HepG2 (cell line): ENCODE measurements around the gene TOPBP1. TPM values are rescaled to one million over a fixed set of nuclear protein-coding genes. Genes with fewer than 3 reads are reported as not detected.

Experiments used
- BRD4 ChIP-seq: sonication (generic); formaldehyde crosslinking; IDR thresholded peaks from 2 replicates; pipeline ENCODE4 v1.4.0; 2020; ENCODE audit warnings: missing genetic modification reagents
- CBX2 ChIP-seq, 2 experiments: fragments of 200-600 bp in 1 of 2; sonication (generic); formaldehyde crosslinking in 1 of 2; IDR thresholded peaks; 2 replicates each; pipeline versions ENCODE4 v1.7.0 to v1.8.1; 2018 to 2022; ENCODE audit warnings: low read depth in 2 of 2, low read length in 1 of 2, mild to moderate bottlenecking in 1 of 2, missing genetic modification reagents in 1 of 2
- CERS6 ChIP-seq: sonication (generic); formaldehyde crosslinking; IDR thresholded peaks from 2 replicates; pipeline ENCODE4 v1.5.0; 2020; ENCODE audit warnings: missing genetic modification reagents
- HHEX ChIP-seq: IDR thresholded peaks from 2 replicates; pipeline ENCODE4 v1.6.1; 2016; ENCODE audit warnings: control low read depth
- HIVEP1 ChIP-seq: sonication (generic); formaldehyde crosslinking; IDR thresholded peaks from 2 replicates; pipeline ENCODE4 v1.4.0; 2020; ENCODE audit warnings: mild to moderate bottlenecking, missing genetic modification reagents
- KDM2A ChIP-seq: sonication (generic); formaldehyde crosslinking; IDR thresholded peaks from 2 replicates; pipeline ENCODE4 v1.4.0; 2020; ENCODE audit warnings: low read depth, missing genetic modification reagents, borderline replicate concordance
- KLF15 ChIP-seq: sonication (generic); formaldehyde crosslinking; IDR thresholded peaks from 2 replicates; pipeline ENCODE4 v1.8.1; 2023; ENCODE audit warnings: borderline replicate concordance, mild to moderate bottlenecking, inconsistent platforms, missing genetic modification reagents, mixed read lengths
- MEF2D ChIP-seq: sonication (generic); formaldehyde crosslinking; IDR thresholded peaks from 2 replicates; pipeline ENCODE4 v1.5.1; 2020; ENCODE audit warnings: mild to moderate bottlenecking, missing genetic modification reagents
- MIXL1 ChIP-seq: IDR thresholded peaks from 2 replicates; pipeline ENCODE4 v1.6.1; 2016
- PHF8 ChIP-seq: sonication (generic); formaldehyde crosslinking; IDR thresholded peaks from 2 replicates; pipeline ENCODE4 v1.5.0; 2020; ENCODE audit warnings: missing genetic modification reagents
- TBP ChIP-seq: sonication (generic); formaldehyde crosslinking; IDR thresholded peaks from 2 replicates; pipeline ENCODE4 v1.5.0; 2020; ENCODE audit warnings: missing genetic modification reagents
- TFDP1 ChIP-seq: IDR thresholded peaks from 2 replicates; pipeline ENCODE4 v1.6.1; 2016; ENCODE audit warnings: missing compliant biosample characterization, missing genetic modification reagents, borderline replicate concordance
- TFDP2 ChIP-seq: sonication (generic); formaldehyde crosslinking; IDR thresholded peaks from 2 replicates; pipeline ENCODE4 v1.4.0; 2020; ENCODE audit warnings: missing genetic modification reagents
- THYN1 ChIP-seq: sonication (generic); formaldehyde crosslinking; IDR thresholded peaks from 2 replicates; pipeline ENCODE4 v1.8.1; 2023; ENCODE audit warnings: low read depth, mild to moderate bottlenecking, moderate library complexity, missing genetic modification reagents, borderline replicate concordance
- ZBTB1 ChIP-seq: sonication (generic); formaldehyde crosslinking; IDR thresholded peaks from 2 replicates; pipeline ENCODE4 v1.4.0; 2020; ENCODE audit warnings: missing genetic modification reagents, borderline replicate concordance
- ZBTB14 ChIP-seq: sonication (generic); formaldehyde crosslinking; IDR thresholded peaks from 2 replicates; pipeline ENCODE4 v1.4.0; 2020; ENCODE audit warnings: missing genetic modification reagents
- ZNF33A ChIP-seq: sonication (generic); formaldehyde crosslinking; IDR thresholded peaks from 2 replicates; pipeline ENCODE4 v1.5.1; 2020; ENCODE audit warnings: missing genetic modification reagents, mild to moderate bottlenecking, moderate library complexity, borderline replicate concordance
- ZNF512 ChIP-seq: sonication (generic); formaldehyde crosslinking; IDR thresholded peaks from 2 replicates; pipeline ENCODE4 v1.4.0; 2020; ENCODE audit warnings: mild to moderate bottlenecking, missing genetic modification reagents
- ZNF530 ChIP-seq: sonication (generic); formaldehyde crosslinking; IDR thresholded peaks from 2 replicates; pipeline ENCODE4 v1.5.0; 2020; ENCODE audit warnings: low read depth, mild to moderate bottlenecking, missing genetic modification reagents
- ZNF572 ChIP-seq: sonication (generic); formaldehyde crosslinking; IDR thresholded peaks from 2 replicates; pipeline ENCODE4 v1.5.1; 2020; ENCODE audit warnings: mild to moderate bottlenecking, missing genetic modification reagents
- ZNF768 ChIP-seq: sonication (generic); formaldehyde crosslinking; IDR thresholded peaks from 2 replicates; pipeline ENCODE4 v1.4.0; 2020; ENCODE audit warnings: missing genetic modification reagents
- ZNF772 ChIP-seq: sonication (generic); formaldehyde crosslinking; IDR thresholded peaks from 2 replicates; pipeline ENCODE4 v1.5.0; 2020; ENCODE audit warnings: mild to moderate bottlenecking, missing genetic modification reagents
- ZSCAN29 ChIP-seq: sonication (generic); formaldehyde crosslinking; conservative IDR thresholded peaks from 2 replicates; pipeline ENCODE4 v1.4.0; 2020; ENCODE audit warnings: mild to moderate bottlenecking, missing genetic modification reagents
- polyA plus RNA-seq, 8 experiments: library from polyadenylated mRNA; depleted of rRNA in 3 of 8; stranded (reverse) in 7 of 8; unstranded in 1 of 8; fragments of >200 nt; fragmentation: Illumina TruSeq in 4 of 8; extraction: Trizol in 4 of 8; gene quantifications; 2 replicates each; pipeline versions ENCODE4 v1.2.1 to v1.2.3, GENCODE V29; 2011 to 2016; ENCODE audit warnings: low read depth in 4 of 8, missing spikeins in 1 of 8, mixed read lengths in 1 of 8; ENCODE audit not compliant: insufficient read depth in 1 of 8
- total RNA-seq, 5 experiments: library from RNA; depleted of rRNA; stranded (reverse); fragments of >200 nt; fragmentation: Illumina TruSeq; extraction: Trizol; gene quantifications; 2 replicates each; pipeline ENCODE4 v1.2.3, GENCODE V29; 2016; ENCODE audit warnings: low read depth in 1 of 5

The TOPBP1 gene
- total and polyA plus RNA-seq, 2 of the 13 experiments (the other 11 are each of a cell fraction or from before 2014, with no cell fraction given), result 24.3 to 42.9 TPM

GRCh38 chr3:133670525-133670995, 8.8 kb upstream of the TOPBP1 start (continued):
- TF ChIP-seq CBX2 (IDR thresholded peaks at IDR 0.05; ENCODE audit: low read depth, low read length) (no peak), CBX2 (CRISPR knock-in tag; IDR thresholded peaks at IDR 0.05; ENCODE audit: low read depth) (no peak), HHEX (CRISPR knock-in tag) (peak; percentile 65; the same call in 1 of the 2 replicates), ZNF572 (CRISPR knock-in tag) (no peak), CERS6 (no peak), ZNF768 (no peak), KLF15 (CRISPR knock-in tag) (no peak), TBP (CRISPR knock-in tag) (no peak), ZNF772 (CRISPR knock-in tag) (peak; percentile 25; the same call in 1 of the 2 replicates), BRD4 (no peak), HIVEP1 (CRISPR knock-in tag) (no peak), ZNF530 (no peak), ZBTB14 (CRISPR knock-in tag) (no peak), TFDP2 (no peak), ZBTB1 (no peak), MEF2D (peak; percentile 98), ZSCAN29 (CRISPR knock-in tag) (peak; percentile 88), ZNF33A (peak; percentile 73; the same call in 1 of the 2 replicates), TFDP1 (CRISPR knock-in tag) (0 out of 2 replicates have a peak, but pooled peaks have one; percentile 43), MIXL1 (peak; percentile 93), PHF8 (CRISPR knock-in tag) (no peak; the same call in 1 of the 2 replicates), ZNF512 (no peak), KDM2A (0 out of 2 replicates have a peak, but pooled peaks have one; percentile 26), THYN1 (CRISPR knock-in tag) (no peak)
